ENCODE data around the gene ADISSP. TPM values are rescaled to one million over a fixed set of nuclear protein-coding genes. Genes with fewer than 3 reads are reported as not detected.
A peak's percentile ranks its signal among the peaks of the same experiment; 100 is the strongest.

Gene ADISSP
- total and polyA plus RNA-seq, 2 of the 13 experiments (the other 11 are each of a cell fraction or from before 2014, with no cell fraction given): 38.3 to 90.6 TPM

- TF ChIP-seq SP4 (CRISPR knock-in tag; IDR thresholded peaks at IDR 0.05) (no peak), ZNF772 (CRISPR knock-in tag; IDR thresholded peaks at IDR 0.05) (no peak), ZNF572 (CRISPR knock-in tag; IDR thresholded peaks at IDR 0.05) (no peak), BRCA1 (CRISPR knock-in tag; IDR thresholded peaks at IDR 0.05) (no peak), MNT (IDR thresholded peaks at IDR 0.05) (0 out of 2 replicates have a peak, but pooled peaks have one; percentile 26), MLXIP (CRISPR knock-in tag; IDR thresholded peaks at IDR 0.05; ENCODE audit: borderline replicate concordance) (no peak), CCAR2 (optimal IDR thresholded peaks at IDR 0.05; ENCODE audit: low read depth, low read length) (no peak), HNF4A (CRISPR knock-in tag; IDR thresholded peaks at IDR 0.05) (peak; percentile 80), SALL2 (CRISPR knock-in tag; IDR thresholded peaks at IDR 0.05) (no peak), FOXK1 (CRISPR knock-in tag; IDR thresholded peaks at IDR 0.05; ENCODE audit: borderline replicate concordance, low read depth) (no peak), EP300 (IDR thresholded peaks at IDR 0.05; ENCODE audit: low read depth in 2 of 2, low read length in 2 of 2) (peak in 1 of 2 experiments; percentile 40; a peak in 2 of 4 replicates), EP300 (CRISPR knock-in tag; IDR thresholded peaks at IDR 0.05; ENCODE audit: borderline replicate concordance) (no peak), TFE3 (CRISPR knock-in tag; IDR thresholded peaks at IDR 0.05) (no peak), TFAP4 (IDR thresholded peaks at IDR 0.05; ENCODE audit: borderline replicate concordance, low read depth) (peak; percentile 24; the same call in 1 of the 2 replicates), HNF4G (IDR thresholded peaks at IDR 0.05; ENCODE audit: borderline replicate concordance, low read depth, low read length) (peak; percentile 73), HNF4G (CRISPR knock-in tag; IDR thresholded peaks at IDR 0.05; ENCODE audit: borderline replicate concordance, low read depth) (no peak; the same call in 1 of the 2 replicates), HINFP (CRISPR knock-in tag; IDR thresholded peaks at IDR 0.05; ENCODE audit: low read depth) (no peak), DMTF1 (CRISPR knock-in tag; IDR thresholded peaks at IDR 0.05) (no peak)
Measured at GRCh38 chr20:3797592-3798372, 30.2 kb upstream of the ADISSP start (continued).

Data from HepG2 (cell line).